Amniotic epithelial cell (primary cell): ENCODE measurements around the gene NKAIN2.
A peak's percentile ranks its signal among the peaks of the same experiment; 100 is the strongest.

Source experiments
- DNase-seq: peaks from one replicate; pipeline ENCODE4 v3.0.0-alpha.2; 2010; ENCODE audit warnings: low read depth

Gene NKAIN2

GRCh38 chr6:124829822-124830221, 1026.2 kb downstream of the NKAIN2 start:
- no peak for DNase-seq

GRCh38 chr6:124830506-124830905, 1026.8 kb downstream of the NKAIN2 start:
- DNase-seq, result no peak

- DNase-seq, result no peak
Observed at GRCh38 chr6:124854338-124854922, 1050.8 kb downstream of the NKAIN2 start.

- no peak for DNase-seq
Observed at GRCh38 chr6:124857746-124858145, 1054.1 kb downstream of the NKAIN2 start.

GRCh38 chr6:124858564-124858963, 1054.9 kb downstream of the NKAIN2 start:
- DNase-seq, result peak; percentile 41

GRCh38 chr6:124859366-124859765, 1055.7 kb downstream of the NKAIN2 start:
- no peak for DNase-seq

GRCh38 chr6:124866040-124866439, 1062.4 kb downstream of the NKAIN2 start:
- DNase-seq, result no peak

GRCh38 chr6:124867121-124867520, 1063.5 kb downstream of the NKAIN2 start:
- DNase-seq, result no peak

- peak; percentile 23 for DNase-seq
Observed at GRCh38 chr6:124868481-124868880, 1064.8 kb downstream of the NKAIN2 start.

GRCh38 chr6:124869416-124869815, 1065.8 kb downstream of the NKAIN2 start:
- no peak for DNase-seq

GRCh38 chr6:124870611-124871459, 1067.2 kb downstream of the NKAIN2 start:
- peak; percentile 44 for DNase-seq

- no peak for DNase-seq
Observed at GRCh38 chr6:124872361-124873065, 1068.8 kb downstream of the NKAIN2 start.

- no peak for DNase-seq
Observed at GRCh38 chr6:124873066-124873410, 1069.4 kb downstream of the NKAIN2 start.
